ENCODE data around the gene CNTN4.

DNA sequence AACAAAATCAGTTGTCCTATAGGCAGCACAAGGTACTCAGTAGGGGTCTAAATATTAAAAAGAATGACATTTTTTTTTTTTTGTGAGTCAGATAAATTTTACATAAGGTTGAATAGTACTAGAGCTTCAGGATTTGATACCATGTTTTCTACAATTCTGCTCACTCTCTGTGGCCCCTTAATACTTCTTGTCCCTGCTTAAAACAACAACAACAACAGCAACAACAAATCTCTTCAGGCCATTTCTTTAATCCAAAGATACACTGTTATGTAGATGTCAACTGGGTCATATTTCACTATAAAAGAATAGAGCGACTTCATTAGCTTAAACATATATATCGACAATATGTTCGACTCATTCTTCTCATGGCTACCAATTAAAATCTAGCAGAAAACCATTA is 1008.5 kb downstream of the CNTN4 start:
- TF ChIP-seq POLR2AphosphoS5 (IDR thresholded peaks at IDR 0.05; ENCODE audit: borderline replicate concordance, low read depth, low read length) (no peak), EZH2 (IDR thresholded peaks at IDR 0.05) (no peak), FOXP2 (optimal IDR thresholded peaks at IDR 0.05; ENCODE audit: control extremely low read depth, extremely low read length, insufficient read depth) (no peak)

Data from SK-N-MC (cell line).